Superior temporal gyrus (tissue), 1 donor: ENCODE data around the gene TTYH3.

Experiments
- DNase-seq: peaks from one replicate; pipeline ENCODE4 v3.0.0-alpha.2; 2016; ENCODE audit errors: extremely low spot score

Gene TTYH3

GRCh38 chr7:2616387-2617324, 15.1 kb upstream of the TTYH3 start:
- peak; percentile 35 for DNase-seq

DNA sequence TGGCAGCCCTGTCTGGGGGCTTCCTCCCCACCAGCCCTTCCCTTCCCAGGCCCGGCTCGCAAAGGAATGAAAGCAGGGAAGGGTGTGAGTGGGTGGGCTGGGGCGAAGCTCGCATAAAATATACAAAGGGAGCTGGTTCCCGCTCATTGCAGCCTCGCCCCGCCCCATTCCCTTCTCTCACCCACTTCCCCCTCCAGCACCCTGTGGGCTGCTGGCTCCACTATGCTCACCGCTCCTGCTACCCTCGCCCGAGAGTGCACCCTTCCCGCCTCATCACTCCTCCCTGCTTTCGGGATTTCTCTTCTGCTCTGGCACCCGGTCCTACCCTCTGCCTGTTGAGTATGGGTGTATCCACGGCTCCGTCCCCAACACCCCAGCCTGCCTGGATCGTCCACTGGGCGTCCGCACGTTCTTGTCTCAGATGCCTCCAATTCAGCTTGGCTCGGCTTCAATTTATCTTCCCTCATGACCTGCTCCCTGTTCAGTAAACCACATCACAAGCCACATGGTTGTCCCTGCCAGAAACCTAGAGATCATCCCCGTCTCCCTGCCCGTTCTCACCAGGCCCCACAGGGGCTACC, 14.4 kb upstream of the TTYH3 start:
- no peak for DNase-seq

- peak; percentile 55 for DNase-seq
Observed at GRCh38 chr7:2619116-2619515, 12.7 kb upstream of the TTYH3 start.

DNA sequence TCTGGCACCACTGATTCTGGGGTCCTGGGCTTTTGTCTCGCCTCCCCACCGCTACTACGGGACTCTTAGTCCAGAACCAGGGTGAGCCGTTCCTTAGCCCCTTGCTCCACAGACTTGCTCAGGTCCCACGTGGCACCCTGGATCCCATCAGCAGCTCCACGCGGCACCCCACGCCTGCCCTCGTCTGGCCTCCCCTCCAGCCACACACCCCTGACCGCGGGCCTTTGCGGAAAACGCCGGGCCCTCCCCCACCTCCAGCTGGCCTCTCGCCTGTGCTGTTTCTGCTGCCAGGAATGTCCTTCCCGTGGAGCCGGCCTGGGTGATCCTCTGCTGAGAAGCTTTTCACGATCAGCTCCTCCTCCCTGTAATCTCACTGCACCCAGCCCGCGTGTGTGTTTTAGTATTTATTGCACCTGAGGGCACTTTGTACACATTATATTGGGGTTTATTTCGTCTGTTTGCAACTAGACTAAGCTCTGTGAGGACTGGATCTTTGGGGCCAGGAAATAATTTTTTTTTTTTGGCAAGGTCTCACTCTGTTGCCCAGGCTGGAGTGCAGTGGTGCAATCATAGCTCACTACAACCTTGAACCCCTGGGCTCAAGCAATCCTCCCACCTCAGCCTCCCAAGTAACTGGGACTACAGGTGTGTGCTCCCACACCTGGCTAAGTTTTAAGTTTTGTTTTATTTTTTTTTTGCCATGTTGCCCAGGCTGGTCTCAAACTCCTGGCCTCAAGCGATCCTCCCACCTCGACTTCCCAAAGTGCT, 10.5 kb upstream of the TTYH3 start:
- no peak for DNase-seq

GRCh38 chr7:2621948-2622640, 9.7 kb upstream of the TTYH3 start:
- no peak for DNase-seq

GRCh38 chr7:2622869-2623697, 8.7 kb upstream of the TTYH3 start:
- no peak for DNase-seq

- no peak for DNase-seq
Observed at GRCh38 chr7:2623698-2624014, 8.1 kb upstream of the TTYH3 start.

- no peak for DNase-seq
Observed at GRCh38 chr7:2624293-2624886, 7.4 kb upstream of the TTYH3 start.

DNA sequence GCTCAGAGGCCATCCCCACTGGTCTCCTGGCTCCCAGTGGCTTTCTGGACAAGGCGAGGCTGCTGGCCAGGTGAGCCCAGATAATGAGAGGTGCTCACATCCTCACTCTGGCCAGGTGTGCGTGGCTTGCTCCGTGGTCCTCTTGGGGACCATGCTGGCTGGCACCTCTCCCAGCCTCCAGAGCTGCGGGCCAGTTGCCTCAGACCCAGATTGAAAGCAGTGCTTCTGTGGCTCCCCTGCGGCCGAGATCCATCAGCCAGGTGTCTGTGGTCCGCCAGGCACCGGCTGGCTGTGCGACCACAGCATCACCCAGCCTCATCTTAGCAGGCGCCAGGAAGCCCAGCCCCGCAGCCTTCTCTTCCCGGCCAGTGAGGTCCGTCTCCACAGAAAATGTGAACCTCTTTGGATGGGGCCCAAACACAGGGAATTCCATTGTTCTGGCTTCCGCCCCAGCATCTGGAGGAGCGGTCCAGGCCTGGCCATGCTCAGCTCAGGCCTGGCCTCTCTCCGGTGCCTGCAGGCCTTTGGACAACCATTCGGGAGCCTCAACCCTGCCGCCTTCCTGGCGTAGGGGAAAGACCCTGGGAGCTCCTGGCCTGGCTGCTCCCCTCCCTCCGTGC, 5.2 kb upstream of the TTYH3 start:
- no peak for DNase-seq

- DNase-seq = no peak
Observed at GRCh38 chr7:2627258-2628129, 4.3 kb upstream of the TTYH3 start.

DNA sequence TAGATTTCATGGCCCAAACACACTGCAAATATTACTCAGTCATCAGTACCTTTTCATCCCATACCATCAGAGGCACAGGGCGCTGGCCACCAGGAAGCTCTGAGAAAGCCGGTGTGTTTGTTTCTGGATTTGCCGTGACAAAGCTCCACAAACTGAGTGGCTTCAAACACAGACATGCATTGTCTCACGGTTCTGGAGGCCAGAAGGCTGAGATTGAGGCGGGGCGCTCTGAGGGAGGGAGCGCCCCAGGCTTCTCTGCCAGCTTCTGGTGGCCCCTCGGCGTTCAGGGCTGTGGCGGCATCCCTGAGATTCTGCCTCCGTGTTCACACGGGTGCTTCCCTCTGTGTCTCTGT, 3.7 kb upstream of the TTYH3 start:
- DNase-seq = no peak

GRCh38 chr7:2628891-2629290, 2.9 kb upstream of the TTYH3 start:
- DNase-seq = no peak

DNA sequence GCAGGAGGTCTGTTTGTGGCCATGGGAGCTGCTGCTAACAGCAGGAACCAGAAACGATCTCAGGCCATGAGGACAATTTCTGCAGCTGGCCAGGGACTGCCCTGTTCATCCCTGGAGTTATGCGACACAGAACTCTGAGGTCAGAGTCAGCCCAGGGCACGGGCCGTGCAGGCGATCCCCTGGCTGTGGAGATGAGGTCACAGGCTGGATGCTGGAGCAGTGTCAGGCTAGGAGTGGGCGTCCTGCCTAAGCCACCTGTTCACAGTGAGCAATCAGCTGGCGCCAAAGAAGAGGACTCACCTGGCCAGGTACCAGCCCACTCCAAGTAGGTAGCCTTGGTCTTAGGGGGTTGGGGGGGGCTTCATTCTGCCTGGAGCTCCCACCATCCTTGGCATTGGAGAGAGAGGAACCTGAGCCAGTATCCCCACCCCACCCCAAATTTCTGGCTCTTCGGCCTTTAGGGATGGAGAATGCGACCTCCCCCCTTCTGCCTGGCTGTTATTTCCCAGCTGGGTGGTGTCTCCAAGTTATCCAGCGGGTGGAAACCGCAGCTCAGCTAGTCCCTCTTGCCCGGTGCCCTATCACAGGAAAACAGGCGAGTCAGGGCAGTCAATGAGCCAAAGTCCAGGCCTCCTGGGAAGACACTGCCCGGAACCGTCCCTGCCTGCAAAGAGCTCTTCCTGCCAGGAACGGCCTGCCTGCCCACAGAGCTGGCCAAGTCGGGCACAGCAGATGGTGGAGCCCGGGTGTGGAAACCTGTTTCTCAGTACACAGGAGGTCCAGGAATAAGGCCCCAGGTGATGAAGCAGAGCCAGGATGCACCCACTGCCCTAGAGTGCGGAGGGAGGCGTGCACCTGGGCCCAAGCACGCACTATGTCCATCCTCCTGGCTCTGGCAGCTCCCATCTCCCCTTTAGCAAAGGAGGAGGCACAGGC, 1.8 kb upstream of the TTYH3 start:
- DNase-seq = no peak

GRCh38 chr7:2632733-2633537, 1.1 kb downstream of the TTYH3 start:
- DNase-seq = peak; percentile 32

DNA sequence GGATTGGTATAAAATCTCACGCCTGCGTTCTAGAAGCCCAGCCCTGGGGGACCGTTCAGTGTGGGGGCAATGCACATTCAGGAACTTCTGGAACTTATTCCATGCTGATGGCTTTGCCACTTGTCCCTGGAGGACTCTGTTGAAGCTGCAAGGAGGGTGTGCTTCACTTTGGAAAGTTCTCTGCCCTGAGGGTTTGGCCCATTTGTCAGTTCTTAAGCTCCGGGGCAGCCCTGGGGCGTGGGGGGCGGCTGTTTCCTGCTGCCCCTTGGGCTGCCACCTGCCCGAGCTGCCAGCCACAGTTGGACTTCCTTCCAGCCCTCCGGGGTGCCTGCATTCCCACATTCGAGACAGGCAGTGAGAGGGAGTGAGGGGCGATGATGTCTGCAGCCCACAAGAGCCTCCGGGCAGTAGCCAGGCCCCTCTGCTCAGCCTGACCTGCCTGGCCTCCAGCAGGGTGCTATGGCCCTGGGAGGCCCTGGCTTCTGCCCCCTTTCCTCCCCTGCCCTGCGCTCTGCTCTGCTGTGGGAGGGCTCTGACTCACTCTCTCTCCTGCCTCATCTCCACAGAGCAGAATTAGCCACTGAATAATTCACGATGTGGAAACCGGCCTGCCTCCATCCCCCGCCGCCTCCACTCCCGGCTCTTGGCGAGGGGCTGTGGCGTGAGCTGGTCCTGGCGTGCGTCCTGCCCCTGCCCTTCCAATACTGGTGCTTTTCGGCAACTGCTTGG, 1.9 kb downstream of the TTYH3 start:
- peak; percentile 53 for DNase-seq

DNA sequence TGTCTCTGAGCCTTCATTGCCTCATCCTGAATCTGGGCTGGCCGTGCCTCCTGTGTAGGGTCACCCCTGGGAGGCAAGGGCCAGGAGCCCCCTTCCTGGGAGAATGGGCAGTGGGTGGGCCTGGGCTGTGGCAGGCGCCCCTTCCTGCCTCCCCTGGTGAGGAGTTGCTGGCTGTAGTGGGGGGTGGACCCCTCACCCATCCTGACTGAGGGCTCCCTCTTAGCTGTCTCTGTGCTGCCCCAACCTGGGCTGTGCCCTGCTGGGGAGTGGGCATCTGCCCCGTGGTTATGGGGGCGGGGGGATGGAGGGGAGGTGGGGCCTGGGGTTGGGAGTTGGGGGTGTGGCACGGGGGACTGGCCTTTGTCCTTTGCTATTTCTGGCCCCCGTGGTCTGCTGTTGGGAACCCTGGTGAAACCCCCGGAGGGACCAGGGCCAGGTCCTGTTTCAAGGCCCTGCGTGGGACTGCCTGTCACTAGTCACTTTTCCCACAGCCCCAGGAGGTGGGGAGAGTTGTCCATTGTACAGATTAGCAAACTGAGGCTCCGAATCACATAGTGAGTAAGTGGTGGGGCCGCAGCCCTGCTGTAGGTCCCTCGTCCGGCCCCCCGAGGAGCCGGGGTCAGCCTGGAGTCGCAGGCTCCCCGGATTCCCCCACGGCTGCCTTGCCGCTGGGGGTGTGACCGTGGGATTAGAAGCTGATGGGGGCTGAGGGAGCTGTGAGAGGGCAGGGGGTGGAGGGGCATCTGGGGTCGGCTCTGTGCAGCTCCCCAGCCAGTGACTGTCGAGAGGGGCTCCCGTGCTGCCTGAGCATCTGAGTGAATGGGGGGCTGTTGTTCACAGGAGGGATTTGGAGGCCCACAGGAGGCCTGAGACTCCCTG, 2.7 kb downstream of the TTYH3 start:
- no peak for DNase-seq
